Measurements from ENCODE around the gene INPP5A.

- no peak for TF ChIP-seq CTCF (IDR thresholded peaks at IDR 0.05; ENCODE audit: insufficient read depth, low read length)
- TF ChIP-seq POLR2AphosphoS5 (IDR thresholded peaks at IDR 0.05; ENCODE audit: low read depth), result no peak
- TF ChIP-seq GABPA (IDR thresholded peaks at IDR 0.05; ENCODE audit: low read depth), result no peak
Measured at GRCh38 chr10:132799865-132800264, 262.3 kb downstream of the INPP5A start.
